ENCODE data around the gene CEP295NL.

Gene CEP295NL

DNA sequence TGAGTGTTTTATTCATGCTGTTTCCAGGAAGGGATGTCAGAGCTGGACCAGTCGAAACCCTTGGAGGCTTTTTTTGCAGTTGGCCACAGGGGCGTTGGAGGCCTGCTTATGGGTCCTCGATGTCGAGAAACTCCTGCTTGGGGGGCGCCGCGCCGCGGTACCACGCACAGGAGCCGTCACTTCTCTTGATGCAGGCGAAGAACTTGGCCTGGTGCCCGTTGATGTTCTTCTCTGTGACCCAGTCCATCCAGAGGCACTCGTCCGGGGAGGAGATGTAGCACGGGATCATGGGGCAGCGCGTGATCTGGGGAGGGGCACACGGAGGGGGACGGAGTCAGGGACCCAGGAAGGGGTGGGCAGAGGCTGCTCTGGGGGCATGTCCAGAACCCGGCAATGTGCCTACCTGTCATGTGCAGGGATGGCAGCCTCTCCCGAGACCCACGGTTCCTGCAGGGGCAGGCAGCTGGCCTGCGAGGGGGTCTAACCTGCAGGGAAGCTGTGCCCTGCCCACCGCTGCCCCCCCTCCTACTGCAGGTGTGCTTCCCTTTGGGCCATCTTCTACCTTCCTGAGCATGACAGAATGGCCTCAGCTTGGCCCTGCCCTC, 47.3 kb downstream of the CEP295NL start:
- H3K27me3 ChIP-seq (replicated peaks; ENCODE audit: control insufficient read depth, insufficient read depth, low read length), result no peaks in the 10 kb centered on the region
- DNase-seq (ENCODE audit: low read depth), result no peak
- H3K9ac ChIP-seq (ENCODE audit: low read length), result no peak overlapping the region
- no peaks in the 10 kb centered on the region for H3K4me1 ChIP-seq (ENCODE audit: control insufficient read depth, insufficient read depth, low read length)
- H3K36me3 ChIP-seq (ENCODE audit: control insufficient read depth, insufficient read depth, low read length, severe bottlenecking), result peaks cover 59% of the 10 kb centered on the region
- H3K9me3 ChIP-seq (ENCODE audit: control insufficient read depth, low read length), result no peaks in the 10 kb centered on the region
- no peak overlapping the region for H3K4me3 ChIP-seq (ENCODE audit: low read length)

DNA sequence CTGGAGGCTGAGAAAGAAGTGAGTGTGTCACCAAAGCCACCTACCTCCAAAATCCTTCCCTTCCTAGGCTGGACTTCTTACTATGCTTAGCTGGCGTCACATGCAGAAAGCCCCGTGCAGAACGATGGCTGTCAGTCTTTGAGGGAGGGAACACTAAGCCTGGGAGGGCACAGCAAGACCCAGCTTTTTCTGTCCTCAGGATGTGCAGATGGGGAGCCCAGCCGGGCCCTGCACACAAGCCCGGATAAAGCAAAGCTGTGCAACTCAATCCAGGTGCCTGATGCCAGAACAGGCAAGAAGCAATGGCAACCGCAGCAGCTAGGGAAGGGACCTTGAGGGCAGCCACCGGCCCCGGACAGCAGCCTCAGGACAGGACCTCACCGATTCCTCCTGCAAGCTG, 48.5 kb downstream of the CEP295NL start:
- H3K4me3 ChIP-seq (ENCODE audit: low read length), result no peak overlapping the region
- H3K9ac ChIP-seq (ENCODE audit: low read length), result no peak overlapping the region
- peaks cover 52% of the 10 kb centered on the region for H3K36me3 ChIP-seq (ENCODE audit: control insufficient read depth, insufficient read depth, low read length, severe bottlenecking)
- H3K9me3 ChIP-seq (ENCODE audit: control insufficient read depth, low read length), result no peaks in the 10 kb centered on the region
- no peaks in the 10 kb centered on the region for H3K27me3 ChIP-seq (replicated peaks; ENCODE audit: control insufficient read depth, insufficient read depth, low read length)
- H3K4me1 ChIP-seq (ENCODE audit: control insufficient read depth, insufficient read depth, low read length), result no peaks in the 10 kb centered on the region
- DNase-seq (ENCODE audit: low read depth), result no peak

DNA sequence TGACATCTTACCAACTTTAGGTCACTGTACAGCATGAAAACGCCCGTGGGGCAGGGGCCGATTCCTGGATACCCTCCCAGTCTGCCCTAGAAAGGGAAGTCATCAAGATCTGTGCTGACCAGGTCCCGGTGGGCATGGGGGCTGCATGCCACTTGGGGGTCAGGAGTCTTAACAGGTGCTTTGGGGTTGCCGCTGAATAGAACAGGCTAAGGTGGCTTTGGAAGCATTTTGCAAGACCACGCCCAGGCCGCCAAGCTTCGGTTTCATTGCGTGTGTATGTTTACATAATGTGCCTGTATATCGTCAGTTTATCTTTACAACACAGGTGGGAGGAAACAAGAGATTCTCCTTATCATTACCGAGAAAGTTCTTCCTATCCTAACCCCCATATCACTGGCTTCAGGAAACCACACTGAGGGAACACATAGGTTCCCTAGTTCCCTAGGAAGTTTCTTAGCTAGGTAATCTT, 49.0 kb downstream of the CEP295NL start:
- no peak for DNase-seq (ENCODE audit: low read depth)
- H3K27me3 ChIP-seq (replicated peaks; ENCODE audit: control insufficient read depth, insufficient read depth, low read length), result no peaks in the 10 kb centered on the region
- no peak overlapping the region for H3K4me3 ChIP-seq (ENCODE audit: low read length)
- H3K4me1 ChIP-seq (ENCODE audit: control insufficient read depth, insufficient read depth, low read length), result no peaks in the 10 kb centered on the region
- H3K9me3 ChIP-seq (ENCODE audit: control insufficient read depth, low read length), result no peaks in the 10 kb centered on the region
- H3K9ac ChIP-seq (ENCODE audit: low read length), result no peak overlapping the region
- H3K36me3 ChIP-seq (ENCODE audit: control insufficient read depth, insufficient read depth, low read length, severe bottlenecking), result peaks cover 50% of the 10 kb centered on the region

DNA sequence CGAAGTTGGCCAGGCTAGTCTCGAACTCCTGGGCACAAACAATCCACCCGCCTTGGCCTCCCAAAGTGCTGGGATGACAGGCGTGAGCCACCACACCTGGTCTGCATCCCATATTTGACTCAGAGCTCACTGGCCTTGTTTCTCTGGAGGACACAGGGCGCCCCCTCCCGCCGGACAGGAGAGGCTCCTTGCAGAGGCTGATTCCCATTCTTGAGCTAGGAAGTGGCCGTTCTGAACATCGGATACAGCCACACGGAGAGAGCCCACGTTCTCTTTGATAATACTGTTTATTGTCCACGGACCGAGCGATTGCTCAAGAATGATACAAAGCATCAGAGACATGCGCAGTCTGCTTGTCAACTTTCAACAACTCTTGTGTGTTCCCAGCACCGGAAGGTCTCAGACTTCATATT, 50.3 kb downstream of the CEP295NL start:
- Histone ChIP-seq H3K4me1 (ENCODE audit: control insufficient read depth, insufficient read depth, low read length) (no peaks in the 10 kb centered on the region), H3K36me3 (ENCODE audit: control insufficient read depth, insufficient read depth, low read length, severe bottlenecking) (peaks cover 47% of the 10 kb centered on the region), H3K4me3 (ENCODE audit: low read length) (no peak overlapping the region), H3K27me3 (replicated peaks; ENCODE audit: control insufficient read depth, insufficient read depth, low read length) (no peaks in the 10 kb centered on the region), H3K9ac (ENCODE audit: low read length) (no peak overlapping the region), H3K9me3 (ENCODE audit: control insufficient read depth, low read length) (no peaks in the 10 kb centered on the region)
- DNase-seq (ENCODE audit: low read depth), result no peak

DNA sequence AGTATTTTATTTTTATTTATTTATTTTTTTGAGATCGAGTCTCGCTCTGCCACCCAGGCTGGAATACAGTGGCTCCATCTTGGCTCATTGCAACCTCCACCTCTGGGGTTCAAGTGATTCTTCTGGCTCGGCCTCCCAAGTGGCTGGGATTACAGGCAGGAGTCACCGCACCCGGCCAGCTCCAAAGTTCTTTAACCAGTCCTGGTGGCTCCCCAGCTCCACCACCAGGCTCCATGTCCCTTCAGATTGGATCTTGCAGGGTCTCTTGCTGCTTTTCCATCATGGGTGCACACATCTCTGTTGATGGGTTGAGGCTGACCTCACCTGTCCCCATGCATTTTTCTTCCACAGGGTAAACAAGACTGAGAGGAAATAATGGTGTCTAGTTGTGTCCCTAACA, 54.0 kb downstream of the CEP295NL start:
- no peak overlapping the region for H3K4me3 ChIP-seq (ENCODE audit: low read length)
- peaks cover 16% of the 10 kb centered on the region for H3K36me3 ChIP-seq (ENCODE audit: control insufficient read depth, insufficient read depth, low read length, severe bottlenecking)
- DNase-seq (ENCODE audit: low read depth), result no peak
- H3K4me1 ChIP-seq (ENCODE audit: control insufficient read depth, insufficient read depth, low read length), result no peaks in the 10 kb centered on the region
- H3K9ac ChIP-seq (ENCODE audit: low read length), result no peak overlapping the region
- no peaks in the 10 kb centered on the region for H3K9me3 ChIP-seq (ENCODE audit: control insufficient read depth, low read length)
- no peaks in the 10 kb centered on the region for H3K27me3 ChIP-seq (replicated peaks; ENCODE audit: control insufficient read depth, insufficient read depth, low read length)

DNA sequence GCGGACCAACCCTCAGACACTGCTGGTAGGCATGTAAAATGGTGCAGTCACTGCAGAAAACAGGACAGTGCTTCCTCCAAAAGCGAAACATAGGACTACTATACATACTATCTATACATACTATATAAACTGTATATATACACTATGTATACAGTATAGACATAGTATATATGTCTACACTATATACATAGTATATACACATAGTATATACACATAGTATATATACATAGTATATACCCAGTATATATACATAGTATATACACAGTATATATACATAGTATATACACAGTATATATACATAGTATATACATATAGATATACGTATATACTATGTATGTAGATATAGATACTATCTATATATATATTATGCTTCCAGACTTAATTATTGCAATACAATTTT, 55.9 kb downstream of the CEP295NL start:
- H3K9me3 ChIP-seq (ENCODE audit: control insufficient read depth, low read length), result no peaks in the 10 kb centered on the region
- no peak overlapping the region for H3K9ac ChIP-seq (ENCODE audit: low read length)
- DNase-seq (ENCODE audit: low read depth), result no peak
- no peaks in the 10 kb centered on the region for H3K27me3 ChIP-seq (replicated peaks; ENCODE audit: control insufficient read depth, insufficient read depth, low read length)
- H3K4me3 ChIP-seq (ENCODE audit: low read length), result no peak overlapping the region
- no peaks in the 10 kb centered on the region for H3K4me1 ChIP-seq (ENCODE audit: control insufficient read depth, insufficient read depth, low read length)
- H3K36me3 ChIP-seq (ENCODE audit: control insufficient read depth, insufficient read depth, low read length, severe bottlenecking), result no peaks in the 10 kb centered on the region

DNA sequence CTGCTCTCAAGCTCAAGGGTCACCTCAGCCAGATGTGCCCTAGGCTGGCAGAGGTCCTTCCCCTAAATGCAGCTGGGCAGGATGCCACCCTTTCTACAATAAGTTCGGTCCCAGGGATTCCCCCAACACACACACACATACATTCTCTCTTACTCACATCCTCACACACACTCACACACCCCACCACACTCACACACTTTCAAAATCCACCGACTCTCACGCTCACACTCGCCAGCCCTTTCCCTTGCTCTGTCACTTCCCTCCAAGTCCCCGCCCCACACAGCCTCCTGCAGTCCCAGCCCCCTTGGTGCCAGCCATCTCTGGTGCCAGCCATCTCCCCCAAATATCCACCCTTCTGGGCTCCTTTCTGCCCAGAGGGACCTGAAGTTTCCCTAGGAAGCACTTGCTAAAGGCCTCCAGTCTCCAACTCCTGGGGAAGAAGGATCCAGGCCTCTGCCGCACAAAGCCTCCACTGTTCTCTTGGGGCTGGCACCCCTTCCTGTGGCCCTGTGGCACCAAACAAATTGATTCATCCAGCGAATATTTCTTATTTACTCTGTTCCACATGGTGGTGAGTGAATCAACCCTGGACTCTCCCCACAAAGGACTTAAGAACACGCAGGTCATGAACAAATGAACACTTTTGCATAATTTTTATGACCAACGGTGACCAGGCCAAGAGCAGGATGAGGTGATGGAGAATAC, 58.5 kb downstream of the CEP295NL start:
- H3K4me3 ChIP-seq (ENCODE audit: low read length), result no peak overlapping the region
- H3K27me3 ChIP-seq (replicated peaks; ENCODE audit: control insufficient read depth, insufficient read depth, low read length), result no peaks in the 10 kb centered on the region
- peaks cover 9% of the 10 kb centered on the region for H3K4me1 ChIP-seq (ENCODE audit: control insufficient read depth, insufficient read depth, low read length)
- H3K9ac ChIP-seq (ENCODE audit: low read length), result no peak overlapping the region
- H3K9me3 ChIP-seq (ENCODE audit: control insufficient read depth, low read length), result no peaks in the 10 kb centered on the region
- DNase-seq (ENCODE audit: low read depth), result no peak
- no peaks in the 10 kb centered on the region for H3K36me3 ChIP-seq (ENCODE audit: control insufficient read depth, insufficient read depth, low read length, severe bottlenecking)

DNA sequence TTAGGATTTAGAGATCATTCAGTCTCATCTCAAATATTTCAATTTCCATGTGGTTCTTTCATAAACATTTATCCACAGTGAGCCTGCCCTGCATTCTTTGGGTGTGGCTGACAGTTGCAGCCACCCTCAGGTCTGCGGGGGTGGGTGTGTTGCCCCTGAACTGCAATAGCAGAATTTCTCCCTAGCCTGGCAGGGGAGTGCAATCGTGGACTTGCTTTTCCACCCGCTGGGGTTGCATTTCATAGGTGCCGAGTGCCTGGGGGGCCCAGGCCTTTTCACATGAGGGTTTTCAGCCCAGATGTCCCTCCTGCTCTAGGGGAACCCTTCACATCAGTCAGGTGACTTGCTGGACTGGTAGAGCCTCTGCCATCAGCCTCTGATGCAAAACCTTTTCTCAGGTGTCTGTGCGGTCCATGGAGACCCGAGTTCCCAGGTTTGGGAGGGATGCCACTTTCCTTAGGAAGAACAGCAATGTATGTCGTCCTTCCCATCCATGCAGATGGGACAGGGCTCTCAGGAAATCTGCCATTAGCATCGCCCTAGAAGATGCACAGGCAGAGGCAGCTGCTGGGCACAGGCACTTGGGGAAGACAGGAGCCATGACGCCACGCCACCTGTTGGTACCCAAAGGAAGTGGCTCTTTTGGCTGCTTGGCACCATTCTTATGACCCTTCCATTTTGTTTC, 60.0 kb downstream of the CEP295NL start:
- DNase-seq (ENCODE audit: low read depth), result peak; percentile 35
- no peak overlapping the region for H3K4me3 ChIP-seq (ENCODE audit: low read length)
- peaks cover 21% of the 10 kb centered on the region for H3K4me1 ChIP-seq (ENCODE audit: control insufficient read depth, insufficient read depth, low read length)
- H3K9ac ChIP-seq (ENCODE audit: low read length), result no peak overlapping the region
- H3K36me3 ChIP-seq (ENCODE audit: control insufficient read depth, insufficient read depth, low read length, severe bottlenecking), result no peaks in the 10 kb centered on the region
- no peaks in the 10 kb centered on the region for H3K9me3 ChIP-seq (ENCODE audit: control insufficient read depth, low read length)
- no peaks in the 10 kb centered on the region for H3K27me3 ChIP-seq (replicated peaks; ENCODE audit: control insufficient read depth, insufficient read depth, low read length)

DNA sequence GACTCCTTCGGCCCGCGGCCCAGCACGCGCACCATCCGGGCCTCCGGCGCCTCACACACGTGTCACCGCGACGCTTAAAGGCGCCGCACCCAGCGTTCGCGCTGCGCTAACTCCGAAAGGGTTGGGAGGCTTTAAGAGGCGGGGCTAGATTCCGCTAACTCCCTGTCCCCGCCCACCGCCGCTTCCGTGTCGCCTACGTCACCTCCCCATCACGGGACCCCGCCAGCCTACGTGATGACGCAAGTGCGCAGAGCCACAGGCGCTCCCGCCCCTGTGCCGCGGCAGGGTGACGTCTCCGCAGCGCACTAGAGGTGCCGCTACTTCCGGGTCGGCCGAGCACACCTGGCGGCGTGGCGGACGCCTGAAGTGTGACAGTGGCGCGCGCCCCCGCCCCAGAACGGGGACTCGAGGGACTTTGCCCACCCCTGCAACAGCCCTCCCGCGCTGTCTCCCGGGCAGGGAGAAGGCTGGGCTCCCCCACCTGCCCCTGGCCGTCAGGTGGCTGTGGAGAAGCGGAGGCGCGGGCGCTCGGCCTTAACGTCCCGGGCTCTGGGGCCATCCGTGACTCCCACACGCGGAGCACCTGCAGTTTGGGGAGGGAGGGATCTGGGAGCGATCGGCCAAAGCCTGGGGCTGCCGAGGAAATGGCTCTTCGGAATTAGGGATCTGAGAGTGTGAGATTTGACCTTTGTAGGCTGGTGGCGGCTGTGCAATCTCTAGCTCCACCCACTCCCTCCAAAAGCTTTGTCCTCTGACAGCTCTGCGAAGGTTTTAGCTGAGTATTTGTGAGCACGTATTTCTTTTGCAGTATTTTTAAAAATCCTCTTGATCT, 62.0 kb downstream of the CEP295NL start, which contains the start of gene USP36:
Gene USP36, minus strand, starts transcription at position 35 of the 832 bp plus-strand sequence. CDS start 4,451 bp downstream, outside the sequence.
- peaks cover 24% of the 10 kb centered on the region for H3K4me1 ChIP-seq (ENCODE audit: control insufficient read depth, insufficient read depth, low read length)
- H3K9ac ChIP-seq (ENCODE audit: low read length), result peak within 1 kb of the TSS; percentile 91
- no peaks in the 10 kb centered on the region for H3K9me3 ChIP-seq (ENCODE audit: control insufficient read depth, low read length)
- peak; percentile 100 for DNase-seq (ENCODE audit: low read depth)
- H3K36me3 ChIP-seq (ENCODE audit: control insufficient read depth, insufficient read depth, low read length, severe bottlenecking), result peaks cover 18% of the 10 kb centered on the region
- H3K27me3 ChIP-seq (replicated peaks; ENCODE audit: control insufficient read depth, insufficient read depth, low read length), result no peaks in the 10 kb centered on the region
- peak within 1 kb of the TSS; percentile 91 for H3K4me3 ChIP-seq (ENCODE audit: low read length)
